ENCODE measurements around the gene P2RY6. TPM values are rescaled to one million over a fixed set of nuclear protein-coding genes. Genes with fewer than 3 reads are reported as not detected.
A peak's percentile ranks its signal among the peaks of the same experiment; 100 is the strongest.

Gene P2RY6
- total and polyA plus RNA-seq, 4 experiments from 2014 or later = 0.61 to 0.87 TPM; not detected in 2

DNA sequence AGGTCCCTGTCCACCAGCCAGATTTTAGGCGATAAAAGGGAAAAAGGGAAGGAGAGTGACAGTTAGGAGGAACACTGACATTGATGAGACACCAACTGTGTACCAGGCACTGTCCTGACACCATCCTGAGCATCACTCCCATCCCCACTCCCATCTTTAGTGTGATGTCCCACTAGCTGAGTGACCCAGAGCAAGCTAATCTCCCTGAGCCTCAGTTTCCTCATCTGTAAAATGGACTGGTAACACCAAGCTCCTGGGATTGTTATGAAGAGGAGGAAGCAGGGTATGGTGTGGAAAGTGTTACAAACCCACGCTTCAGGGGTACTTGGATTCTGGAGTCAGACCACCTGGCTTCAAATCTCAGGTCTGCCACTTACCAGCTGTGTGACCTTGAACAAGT, 8.5 kb upstream of the P2RY6 start:
- intact Hi-C loops (cut with micrococcal nuclease) = no loop called here
- Histone ChIP-seq H3K9me3 (ENCODE audit: control insufficient read depth in 1 of 2, low read length in 2 of 2) (no peaks in the 10 kb centered on the region), H3K4me3 (ENCODE audit: low read length in 2 of 2) (no peak overlapping the region), H3K36me3 (ENCODE audit: insufficient read depth, low read length) (no peaks in the 10 kb centered on the region), H3K27ac (ENCODE audit: low read depth, low read length) (no peak overlapping the region), H3K27me3 (ENCODE audit: insufficient read depth, low read length) (no peaks in the 10 kb centered on the region), H3K4me1 (ENCODE audit: insufficient read depth, low read length) (no peaks in the 10 kb centered on the region)
- H3K27ac Mint-ChIP-seq = no peak overlapping the region
- peaks cover 22 to 30% of the 10 kb centered on the region in 2 donors for H3K27me3 Mint-ChIP-seq
- no peaks in the 10 kb centered on the region for H3K4me1 Mint-ChIP-seq
- no peak for DNase-seq
- CTCF ChIA-PET (ENCODE audit: partially characterized antibody) = interaction anchor here (1.5 kb wide), 1 partner anchor 26 kb away, joined by 3 read pairs; no protein-coding TSS in a partner anchor
- POLR2A ChIA-PET (ENCODE audit: partially characterized antibody) = no interaction called here
- no peak overlapping the region for H3K4me3 Mint-ChIP-seq
- H3K9me3 Mint-ChIP-seq = no peaks in the 10 kb centered on the region
- no peaks in the 10 kb centered on the region for H3K36me3 Mint-ChIP-seq

DNA sequence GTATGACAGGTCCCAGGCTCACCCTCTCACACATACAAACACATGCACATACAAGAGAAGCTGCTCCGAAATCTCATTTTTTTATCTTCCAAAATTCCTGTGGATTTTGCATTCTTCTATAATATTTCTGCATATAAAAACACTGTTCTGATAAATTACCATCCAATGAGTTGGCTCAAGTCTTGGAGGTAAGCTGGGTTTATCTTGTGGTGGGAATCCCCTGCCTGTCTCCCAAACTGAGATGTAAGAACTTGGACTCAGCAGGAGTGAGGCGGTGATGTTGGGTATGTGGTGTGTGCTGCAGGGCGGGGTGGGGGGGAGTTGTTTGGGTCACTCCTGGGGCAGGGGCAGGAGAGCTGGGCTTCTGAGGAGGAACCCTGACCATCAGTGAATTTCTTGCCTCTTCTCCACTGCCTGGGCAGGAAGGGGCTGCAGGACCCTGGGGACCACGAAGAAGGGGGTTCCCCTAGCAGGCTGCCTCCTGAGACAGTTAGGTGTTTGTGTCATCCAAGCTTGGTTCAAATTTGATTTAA, 6.8 kb upstream of the P2RY6 start:
- no peaks in the 10 kb centered on the region for H3K36me3 ChIP-seq (ENCODE audit: insufficient read depth, low read length)
- H3K27me3 Mint-ChIP-seq = peaks cover 22 to 32% of the 10 kb centered on the region in 2 donors
- no peaks in the 10 kb centered on the region for H3K9me3 ChIP-seq (ENCODE audit: control insufficient read depth in 1 of 2, low read length in 2 of 2)
- H3K27me3 ChIP-seq (ENCODE audit: insufficient read depth, low read length) = no peaks in the 10 kb centered on the region
- CTCF ChIA-PET (ENCODE audit: partially characterized antibody) = no interaction called here
- H3K4me1 Mint-ChIP-seq = no peaks in the 10 kb centered on the region
- H3K27ac Mint-ChIP-seq = no peak overlapping the region
- no peaks in the 10 kb centered on the region for H3K36me3 Mint-ChIP-seq
- no peak overlapping the region for H3K27ac ChIP-seq (ENCODE audit: low read depth, low read length)
- H3K4me1 ChIP-seq (ENCODE audit: insufficient read depth, low read length) = no peaks in the 10 kb centered on the region
- no peak overlapping the region for H3K4me3 ChIP-seq (ENCODE audit: low read length in 2 of 2)
- H3K4me3 Mint-ChIP-seq = no peak overlapping the region
- no peaks in the 10 kb centered on the region for H3K9me3 Mint-ChIP-seq
- intact Hi-C loops (cut with micrococcal nuclease) = no loop called here
- DNase-seq = no peak
- POLR2A ChIA-PET (ENCODE audit: partially characterized antibody) = no interaction called here

DNA sequence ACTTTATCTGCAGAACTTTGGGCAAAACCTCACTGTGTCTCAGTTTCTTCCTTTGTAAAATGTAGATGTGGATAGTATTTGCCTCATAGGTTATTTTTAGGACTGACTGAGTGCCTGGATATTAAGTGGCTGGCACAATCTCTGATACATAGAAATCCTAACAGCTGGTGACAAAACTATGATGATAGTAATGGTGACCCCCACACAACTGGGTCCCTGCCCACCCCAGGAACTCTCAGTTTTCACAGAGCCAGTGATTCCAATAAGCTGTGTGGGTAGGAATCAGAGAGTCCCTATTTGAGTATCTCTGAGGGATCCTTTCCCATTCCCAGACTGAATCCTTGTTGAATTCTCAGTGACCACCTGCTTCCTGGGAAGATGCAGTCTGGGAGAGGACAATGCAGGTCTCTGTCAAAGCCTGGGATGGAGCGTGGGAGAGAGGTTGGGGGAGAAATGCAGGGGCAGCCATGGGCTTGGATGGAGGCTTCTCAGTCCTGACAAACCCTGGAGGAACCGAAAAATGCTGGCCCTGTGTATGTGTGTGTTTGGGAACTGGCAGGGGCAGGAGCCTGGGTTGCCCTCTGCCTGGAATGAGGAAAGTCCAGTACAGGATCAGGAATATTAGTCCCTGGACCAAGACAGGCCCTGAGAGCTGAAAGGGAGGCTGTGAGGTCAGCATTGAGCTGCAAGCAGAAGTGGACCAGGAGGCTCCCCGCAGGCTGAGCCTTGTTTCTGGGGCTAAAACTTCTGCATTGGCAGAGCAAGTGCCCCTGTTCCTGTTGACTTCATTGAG, 6.1 kb upstream of the P2RY6 start:
- Mint-ChIP-seq H3K9me3 (no peaks in the 10 kb centered on the region), H3K27ac (peak overlapping the region in 1 of 7 donors; percentile 21), H3K27me3 (peaks cover 22 to 34% of the 10 kb centered on the region in 2 donors), H3K36me3 (no peaks in the 10 kb centered on the region), H3K4me1 (no peaks in the 10 kb centered on the region), H3K4me3 (no peak overlapping the region)
- H3K27me3 ChIP-seq (ENCODE audit: insufficient read depth, low read length) = no peaks in the 10 kb centered on the region
- DNase-seq = no peak
- H3K27ac ChIP-seq (ENCODE audit: low read depth, low read length) = no peak overlapping the region
- CTCF ChIA-PET (ENCODE audit: partially characterized antibody) = no interaction called here
- no peaks in the 10 kb centered on the region for H3K4me1 ChIP-seq (ENCODE audit: insufficient read depth, low read length)
- H3K4me3 ChIP-seq (ENCODE audit: low read length in 2 of 2) = no peak overlapping the region
- intact Hi-C loops (cut with micrococcal nuclease) = no loop called here
- no peaks in the 10 kb centered on the region for H3K36me3 ChIP-seq (ENCODE audit: insufficient read depth, low read length)
- no peaks in the 10 kb centered on the region for H3K9me3 ChIP-seq (ENCODE audit: control insufficient read depth in 1 of 2, low read length in 2 of 2)
- POLR2A ChIA-PET (ENCODE audit: partially characterized antibody) = no interaction called here

DNA sequence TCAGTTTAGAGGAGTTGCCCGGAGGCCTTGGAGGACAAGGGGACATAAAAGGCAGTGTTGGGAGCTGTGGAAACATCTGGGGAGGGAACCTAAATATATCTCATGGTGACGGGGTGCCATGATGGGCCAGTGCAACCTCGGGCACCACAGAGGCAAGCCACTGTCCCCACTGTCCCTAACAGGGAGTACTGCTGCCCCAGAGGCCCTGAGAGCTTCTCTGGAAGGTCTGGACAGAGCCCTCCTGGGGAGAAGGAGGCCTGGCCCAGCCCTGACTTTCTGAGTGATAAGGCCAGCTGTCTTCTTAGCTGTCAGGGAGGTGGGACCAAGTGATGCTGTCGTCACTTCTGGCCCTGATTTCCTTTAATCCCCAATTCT, 5.5 kb upstream of the P2RY6 start:
- intact Hi-C loops (cut with micrococcal nuclease) = no loop called here
- H3K4me3 ChIP-seq (ENCODE audit: low read length in 2 of 2) = no peak overlapping the region
- H3K27ac ChIP-seq (ENCODE audit: low read depth, low read length) = no peak overlapping the region
- no peak for DNase-seq
- no peaks in the 10 kb centered on the region for H3K4me1 ChIP-seq (ENCODE audit: insufficient read depth, low read length)
- H3K9me3 ChIP-seq (ENCODE audit: control insufficient read depth in 1 of 2, low read length in 2 of 2) = no peaks in the 10 kb centered on the region
- H3K36me3 ChIP-seq (ENCODE audit: insufficient read depth, low read length) = no peaks in the 10 kb centered on the region
- ChIA-PET CTCF (ENCODE audit: partially characterized antibody) (no interaction called here), POLR2A (ENCODE audit: partially characterized antibody) (no interaction called here)
- Mint-ChIP-seq H3K36me3 (no peaks in the 10 kb centered on the region), H3K27me3 (peaks cover 22 to 34% of the 10 kb centered on the region in 2 donors), H3K9me3 (no peaks in the 10 kb centered on the region), H3K4me1 (no peaks in the 10 kb centered on the region), H3K27ac (no peak overlapping the region), H3K4me3 (no peak overlapping the region)
- H3K27me3 ChIP-seq (ENCODE audit: insufficient read depth, low read length) = no peaks in the 10 kb centered on the region

DNA sequence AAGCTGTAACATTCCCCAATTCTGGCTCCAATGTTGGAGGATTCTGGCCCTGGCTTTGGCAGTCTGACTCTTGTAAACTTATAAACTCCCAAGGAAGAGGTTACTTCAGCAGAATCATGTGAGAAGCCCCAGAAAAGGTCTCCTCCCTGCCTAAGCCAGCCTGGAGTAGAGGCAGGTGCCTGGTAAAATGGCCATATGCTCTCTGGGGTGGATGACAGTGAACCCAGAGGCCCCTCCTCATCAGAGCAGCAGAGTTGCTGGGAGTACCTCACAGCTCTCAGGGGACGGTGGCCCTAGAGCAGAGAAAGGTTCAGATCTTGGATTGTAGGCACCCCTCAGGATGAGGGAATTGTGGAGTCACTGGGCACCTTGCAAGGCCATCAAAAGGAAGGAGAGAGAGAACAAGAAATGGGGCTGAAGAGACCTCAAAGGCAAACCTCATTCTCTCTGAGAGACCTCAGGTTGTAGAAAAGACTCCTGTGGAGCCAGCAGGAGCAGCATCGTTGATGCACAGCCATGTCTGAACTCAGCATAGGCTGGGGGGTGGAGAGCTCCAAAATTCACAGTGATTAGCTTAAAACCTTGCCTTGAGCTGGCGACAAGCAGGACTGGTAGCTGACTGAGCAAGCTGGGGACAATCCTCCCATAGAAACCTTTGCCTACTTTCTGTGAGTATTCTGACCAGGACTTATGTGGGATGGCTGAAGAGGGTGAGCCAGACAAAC, 4.9 kb upstream of the P2RY6 start:
- Histone ChIP-seq H3K9me3 (ENCODE audit: control insufficient read depth in 1 of 2, low read length in 2 of 2) (no peaks in the 10 kb centered on the region), H3K27ac (ENCODE audit: low read depth, low read length) (no peak overlapping the region), H3K4me3 (ENCODE audit: low read length in 2 of 2) (no peak overlapping the region), H3K4me1 (ENCODE audit: insufficient read depth, low read length) (no peaks in the 10 kb centered on the region), H3K36me3 (ENCODE audit: insufficient read depth, low read length) (no peaks in the 10 kb centered on the region), H3K27me3 (ENCODE audit: insufficient read depth, low read length) (no peaks in the 10 kb centered on the region)
- Mint-ChIP-seq H3K4me1 (no peaks in the 10 kb centered on the region), H3K27me3 (peaks cover 18 to 29% of the 10 kb centered on the region in 2 donors), H3K9me3 (no peaks in the 10 kb centered on the region), H3K4me3 (no peak overlapping the region), H3K36me3 (no peaks in the 10 kb centered on the region), H3K27ac (no peak overlapping the region)
- DNase-seq = no peak
- POLR2A ChIA-PET (ENCODE audit: partially characterized antibody) = no interaction called here
- CTCF ChIA-PET (ENCODE audit: partially characterized antibody) = interaction anchor here (1.0 kb wide), 1 partner anchor 24 kb away, joined by 3 read pairs; no protein-coding TSS in a partner anchor
- intact Hi-C loops (cut with micrococcal nuclease) = no loop called here

DNA sequence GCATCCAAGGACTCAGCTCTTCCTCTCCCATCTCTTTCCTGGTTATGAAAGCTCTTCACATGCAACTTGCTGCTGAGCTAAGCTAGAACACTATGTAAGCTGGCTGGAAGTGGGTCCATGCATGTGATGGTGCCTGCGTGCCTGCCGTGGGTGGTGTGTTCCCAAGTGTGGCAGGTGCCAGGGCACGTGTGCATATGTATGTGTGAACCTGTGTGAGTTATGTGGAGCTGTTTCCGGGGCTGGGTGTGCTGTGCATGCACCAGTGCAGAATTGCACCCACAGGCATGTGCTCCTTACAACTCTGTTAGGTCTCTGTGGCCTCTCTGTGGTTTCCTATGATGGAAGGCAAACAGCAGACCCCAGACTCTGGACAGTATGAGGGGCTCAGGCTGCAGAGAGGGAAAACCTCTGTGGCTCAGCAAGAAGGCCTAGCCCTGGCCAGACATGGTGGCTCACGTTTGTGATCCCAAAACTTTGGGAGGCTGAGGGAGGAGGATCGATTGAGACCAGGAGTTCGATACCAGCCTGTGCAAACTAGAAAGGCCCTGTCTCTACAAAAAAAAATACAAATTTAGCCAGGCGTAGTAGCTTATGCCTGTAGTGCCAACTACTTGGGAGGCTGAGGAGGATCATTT, 4.1 kb upstream of the P2RY6 start:
- POLR2A ChIA-PET (ENCODE audit: partially characterized antibody) = no interaction called here

DNA sequence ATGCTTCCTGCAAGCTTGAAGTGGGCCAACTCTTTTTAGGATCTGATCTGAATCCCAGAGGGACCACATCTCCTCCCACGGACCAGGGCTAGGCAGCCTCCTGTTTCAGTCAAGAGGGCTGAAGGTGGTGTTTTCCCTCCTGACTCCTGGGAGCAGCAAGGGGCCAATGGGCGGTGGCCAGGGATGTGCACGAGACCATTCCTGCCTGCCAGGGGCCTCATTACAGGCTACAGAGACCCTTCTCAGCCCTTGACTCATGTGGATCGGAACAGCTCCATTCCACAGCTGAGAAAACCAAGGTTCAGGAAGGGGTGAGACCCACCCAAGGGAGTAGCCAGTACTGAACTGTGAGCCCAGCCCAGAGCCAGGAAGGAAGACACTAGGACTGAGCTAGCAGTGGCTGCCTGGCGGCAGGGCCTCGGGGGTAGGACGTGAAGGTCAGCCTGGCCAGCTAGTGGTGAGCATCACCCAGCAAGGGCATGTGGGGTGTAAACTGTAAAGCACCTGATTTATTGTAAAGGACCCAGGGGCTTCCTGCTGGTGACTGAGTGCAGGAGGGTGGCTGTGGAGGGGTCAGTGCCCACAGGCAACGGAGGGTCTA, 3.4 kb upstream of the P2RY6 start:
- no peaks in the 10 kb centered on the region for H3K36me3 ChIP-seq (ENCODE audit: insufficient read depth, low read length)
- Mint-ChIP-seq H3K27ac (peak overlapping the region in 1 of 7 donors; percentile 70), H3K4me3 (no peak overlapping the region), H3K4me1 (no peaks in the 10 kb centered on the region), H3K9me3 (no peaks in the 10 kb centered on the region), H3K27me3 (peaks cover 11 to 18% of the 10 kb centered on the region in 2 donors), H3K36me3 (no peaks in the 10 kb centered on the region)
- intact Hi-C loops (cut with micrococcal nuclease) = no loop called here
- no peaks in the 10 kb centered on the region for H3K4me1 ChIP-seq (ENCODE audit: insufficient read depth, low read length)
- H3K27ac ChIP-seq (ENCODE audit: low read depth, low read length) = no peak overlapping the region
- DNase-seq = no peak
- no peaks in the 10 kb centered on the region for H3K27me3 ChIP-seq (ENCODE audit: insufficient read depth, low read length)
- no peaks in the 10 kb centered on the region for H3K9me3 ChIP-seq (ENCODE audit: control insufficient read depth in 1 of 2, low read length in 2 of 2)
- ChIA-PET CTCF (ENCODE audit: partially characterized antibody) (interaction anchor here (1.0 kb wide), 1 partner anchor 27 kb away, joined by 3 read pairs; no protein-coding TSS in a partner anchor), POLR2A (ENCODE audit: partially characterized antibody) (no interaction called here)
- H3K4me3 ChIP-seq (ENCODE audit: low read length in 2 of 2) = no peak overlapping the region

More for the DNA sequence above, 4.1 kb upstream of the P2RY6 start:
- Mint-ChIP-seq H3K27ac (no peak overlapping the region), H3K9me3 (no peaks in the 10 kb centered on the region), H3K4me1 (no peaks in the 10 kb centered on the region), H3K27me3 (peaks cover 12 to 24% of the 10 kb centered on the region in 2 donors), H3K4me3 (no peak overlapping the region), H3K36me3 (no peaks in the 10 kb centered on the region)
- Histone ChIP-seq H3K4me3 (ENCODE audit: low read length in 2 of 2) (no peak overlapping the region), H3K36me3 (ENCODE audit: insufficient read depth, low read length) (no peaks in the 10 kb centered on the region), H3K27ac (ENCODE audit: low read depth, low read length) (no peak overlapping the region), H3K27me3 (ENCODE audit: insufficient read depth, low read length) (no peaks in the 10 kb centered on the region), H3K9me3 (ENCODE audit: control insufficient read depth in 1 of 2, low read length in 2 of 2) (no peaks in the 10 kb centered on the region), H3K4me1 (ENCODE audit: insufficient read depth, low read length) (no peaks in the 10 kb centered on the region)
- intact Hi-C loops (cut with micrococcal nuclease) = no loop called here
- no peak for DNase-seq
- CTCF ChIA-PET (ENCODE audit: partially characterized antibody) = interaction anchor here (1.0 kb wide), 1 partner anchor 24 kb away, joined by 3 read pairs; no protein-coding TSS in a partner anchor

All from CD4-positive, alpha-beta memory T cell (primary cell).